ENCODE data around the gene SGMS1. TPM values are rescaled to one million over a fixed set of nuclear protein-coding genes. Genes with fewer than 3 reads are reported as not detected.

Gene SGMS1
- polyA plus RNA-seq, 1 of the 3 experiments (the other 2 are of a cell fraction), result 6.3 TPM

DNA sequence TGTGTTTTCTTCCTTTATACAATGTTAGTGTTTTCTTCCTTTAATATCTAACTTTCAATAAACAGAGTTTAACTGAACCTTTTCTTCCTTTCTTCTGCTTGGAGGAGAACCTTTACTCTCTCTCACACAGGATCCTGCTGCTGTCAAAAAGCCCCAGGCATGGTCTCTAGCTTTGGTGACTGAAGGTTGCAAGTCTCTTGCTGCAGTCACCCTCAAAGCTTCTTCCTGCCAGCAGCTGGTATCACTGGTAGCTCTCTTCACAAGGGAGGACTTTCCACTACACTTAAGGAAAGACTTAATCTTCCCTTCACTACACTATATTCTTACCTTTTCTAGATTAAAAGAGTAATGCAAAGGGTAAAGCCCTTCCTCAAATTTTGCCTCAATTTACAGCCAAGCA, 153.4 kb downstream of the SGMS1 start (continued):
- TF ChIP-seq SMC3 (IDR thresholded peaks at IDR 0.05; ENCODE audit: low read depth, low read length), result no peak
- no peak for TF ChIP-seq FOXJ3 (CRISPR knock-in tag; IDR thresholded peaks at IDR 0.05)
- no peak for TF ChIP-seq MAX (IDR thresholded peaks at IDR 0.05; ENCODE audit: low read depth)
- no peak for TF ChIP-seq ELF1 (IDR thresholded peaks at IDR 0.05)
- TF ChIP-seq POLR2AphosphoS5 (IDR thresholded peaks at IDR 0.05; ENCODE audit: low read depth, low read length), result no peak
- no peak for TF ChIP-seq PBX3 (IDR thresholded peaks at IDR 0.05)
- TF ChIP-seq, protein P1, sequence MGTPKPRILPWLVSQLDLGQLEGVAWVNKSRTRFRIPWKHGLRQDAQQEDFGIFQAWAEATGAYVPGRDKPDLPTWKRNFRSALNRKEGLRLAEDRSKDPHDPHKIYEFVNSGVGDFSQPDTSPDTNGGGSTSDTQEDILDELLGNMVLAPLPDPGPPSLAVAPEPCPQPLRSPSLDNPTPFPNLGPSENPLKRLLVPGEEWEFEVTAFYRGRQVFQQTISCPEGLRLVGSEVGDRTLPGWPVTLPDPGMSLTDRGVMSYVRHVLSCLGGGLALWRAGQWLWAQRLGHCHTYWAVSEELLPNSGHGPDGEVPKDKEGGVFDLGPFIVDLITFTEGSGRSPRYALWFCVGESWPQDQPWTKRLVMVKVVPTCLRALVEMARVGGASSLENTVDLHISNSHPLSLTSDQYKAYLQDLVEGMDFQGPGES (IDR thresholded peaks at IDR 0.05; ENCODE audit: low read depth, low read length), result no peak
- TF ChIP-seq RXRA (IDR thresholded peaks at IDR 0.05; ENCODE audit: borderline replicate concordance, low read depth), result no peak
- TF ChIP-seq, protein P2, sequence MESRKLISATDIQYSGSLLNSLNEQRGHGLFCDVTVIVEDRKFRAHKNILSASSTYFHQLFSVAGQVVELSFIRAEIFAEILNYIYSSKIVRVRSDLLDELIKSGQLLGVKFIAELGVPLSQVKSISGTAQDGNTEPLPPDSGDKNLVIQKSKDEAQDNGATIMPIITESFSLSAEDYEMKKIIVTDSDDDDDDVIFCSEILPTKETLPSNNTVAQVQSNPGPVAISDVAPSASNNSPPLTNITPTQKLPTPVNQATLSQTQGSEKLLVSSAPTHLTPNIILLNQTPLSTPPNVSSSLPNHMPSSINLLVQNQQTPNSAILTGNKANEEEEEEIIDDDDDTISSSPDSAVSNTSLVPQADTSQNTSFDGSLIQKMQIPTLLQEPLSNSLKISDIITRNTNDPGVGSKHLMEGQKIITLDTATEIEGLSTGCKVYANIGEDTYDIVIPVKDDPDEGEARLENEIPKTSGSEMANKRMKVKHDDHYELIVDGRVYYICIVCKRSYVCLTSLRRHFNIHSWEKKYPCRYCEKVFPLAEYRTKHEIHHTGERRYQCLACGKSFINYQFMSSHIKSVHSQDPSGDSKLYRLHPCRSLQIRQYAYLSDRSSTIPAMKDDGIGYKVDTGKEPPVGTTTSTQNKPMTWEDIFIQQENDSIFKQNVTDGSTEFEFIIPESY (IDR thresholded peaks at IDR 0.05; ENCODE audit: borderline replicate concordance, low read depth), result no peak
- TF ChIP-seq CTCF (IDR thresholded peaks at IDR 0.05), result no peak

DNA sequence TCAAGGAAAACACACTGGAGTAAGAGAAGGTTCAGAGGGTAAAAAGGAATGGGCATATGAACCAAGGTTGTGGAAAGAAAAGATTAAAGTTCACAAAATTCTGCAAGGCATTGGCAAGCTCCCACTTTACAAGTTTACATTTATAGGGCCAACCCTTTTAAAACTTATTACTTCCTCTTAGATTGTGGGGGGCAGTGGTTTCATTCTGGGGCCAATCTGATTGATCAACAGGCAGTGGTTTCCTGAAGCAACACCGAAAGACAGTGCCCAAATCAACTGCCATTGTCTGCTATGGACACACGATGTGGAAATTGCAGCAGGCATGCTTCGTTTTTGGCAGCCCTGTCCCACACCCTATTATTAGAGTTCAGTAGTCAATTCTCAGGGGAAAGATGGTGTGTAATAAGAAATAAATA, 154.0 kb downstream of the SGMS1 start:
- H3K9me2 ChIP-seq, result no peaks in the 10 kb centered on the region
- no peak overlapping the region for H3K27ac ChIP-seq (ENCODE audit: low read depth in 2 of 2, low read length in 1 of 2)
- no peaks in the 10 kb centered on the region for H4K20me1 ChIP-seq (ENCODE audit: insufficient read depth)
- no peak overlapping the region for H3K9ac ChIP-seq
- H3K4me1 ChIP-seq (ENCODE audit: control insufficient read depth in 1 of 2, insufficient read depth in 2 of 2, low read depth in 1 of 2, low read length in 1 of 2), result peaks cover 0 to 3% of the 10 kb centered on the region in 2 experiments; a peak in 1 of 4 replicates
- DNase-seq, result no peak
- ChIA-PET CTCF (no interaction called here), POLR2A (no interaction called here)
- no peaks in the 10 kb centered on the region for H3K9me3 ChIP-seq
- H3K4me3 ChIP-seq (ENCODE audit: low read depth in 2 of 2, low read length in 1 of 2), result no peak overlapping the region
- H3K36me3 ChIP-seq (replicated peaks in 1 of 2; ENCODE audit: control insufficient read depth in 1 of 2, insufficient read depth in 2 of 2, low read length in 1 of 2), result no peaks in the 10 kb centered on the region
- no peak overlapping the region for H2AFZ ChIP-seq (ENCODE audit: low read depth)
- 77% methylated on average over 3 of the region's 3 CpGs for WGBS (ENCODE audit: low lambda C conversion rate)
- H3K4me2 ChIP-seq, result no peak overlapping the region; the same call in 1 of the 2 replicates
- H3K79me2 ChIP-seq (ENCODE audit: insufficient read depth), result no peaks in the 10 kb centered on the region
- no peaks in the 10 kb centered on the region for H3F3A ChIP-seq (replicated peaks; ENCODE audit: insufficient read depth)
- no peaks in the 10 kb centered on the region for H3K27me3 ChIP-seq (ENCODE audit: insufficient read depth)
- no peak for TF ChIP-seq MAX (IDR thresholded peaks at IDR 0.05; ENCODE audit: low read depth)
- no peak for TF ChIP-seq TAF1 (IDR thresholded peaks at IDR 0.05; ENCODE audit: borderline replicate concordance, low read depth, low read length)
- TF ChIP-seq FOXJ3 (CRISPR knock-in tag; IDR thresholded peaks at IDR 0.05), result no peak
- TF ChIP-seq POLR2AphosphoS5 (IDR thresholded peaks at IDR 0.05; ENCODE audit: low read depth, low read length), result no peak
- TF ChIP-seq TCF12 (IDR thresholded peaks at IDR 0.05), result no peak
- TF ChIP-seq PBX3 (IDR thresholded peaks at IDR 0.05), result no peak
- TF ChIP-seq, protein P3, sequence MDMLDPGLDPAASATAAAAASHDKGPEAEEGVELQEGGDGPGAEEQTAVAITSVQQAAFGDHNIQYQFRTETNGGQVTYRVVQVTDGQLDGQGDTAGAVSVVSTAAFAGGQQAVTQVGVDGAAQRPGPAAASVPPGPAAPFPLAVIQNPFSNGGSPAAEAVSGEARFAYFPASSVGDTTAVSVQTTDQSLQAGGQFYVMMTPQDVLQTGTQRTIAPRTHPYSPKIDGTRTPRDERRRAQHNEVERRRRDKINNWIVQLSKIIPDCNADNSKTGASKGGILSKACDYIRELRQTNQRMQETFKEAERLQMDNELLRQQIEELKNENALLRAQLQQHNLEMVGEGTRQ (IDR thresholded peaks at IDR 0.05; ENCODE audit: borderline replicate concordance, low read depth, low read length), result no peak
- TF ChIP-seq ELF1 (IDR thresholded peaks at IDR 0.05), result no peak
- TF ChIP-seq YY1 (IDR thresholded peaks at IDR 0.05; ENCODE audit: low read depth), result no peak
- TF ChIP-seq EZH2phosphoT487 (IDR thresholded peaks at IDR 0.05; ENCODE audit: borderline replicate concordance, low read depth), result no peak
- no peak for TF ChIP-seq NRF1 (IDR thresholded peaks at IDR 0.05; ENCODE audit: low read depth, low read length)
- TF ChIP-seq MXI1 (IDR thresholded peaks at IDR 0.05; ENCODE audit: low read depth, low read length), result no peak
- TF ChIP-seq GATA2 (CRISPR knock-in tag; IDR thresholded peaks at IDR 0.05), result no peak
- TF ChIP-seq RFX5 (IDR thresholded peaks at IDR 0.05; ENCODE audit: low read length), result no peak
- no peak for TF ChIP-seq TEAD4 (IDR thresholded peaks at IDR 0.05; ENCODE audit: borderline replicate concordance, insufficient read depth)
- no peak for TF ChIP-seq EP300 (IDR thresholded peaks at IDR 0.05; ENCODE audit: borderline replicate concordance in 1 of 2, low read depth in 1 of 2, low read length in 1 of 2)
